HepG2 (cell line): ENCODE data around the gene CLCA2. TPM values are rescaled to one million over a fixed set of nuclear protein-coding genes. Genes with fewer than 3 reads are reported as not detected.

Experiments
- ATAC-seq: fragments of 200-7000 bp; cut with Tn5 transposase; 3 replicates; pipeline ENCODE4 v1.9.1; 2020; ENCODE audit warnings: mild to moderate bottlenecking, moderate library complexity
- BruUV-seq: library from RNA; stranded (reverse); fragments of 400-500 nt; replicated peaks from 2 replicates; lab custom pipeline; 2021; lab: Mats Ljungman, UMichigan
- CTCF ChIA-PET: fragments of 300-600 bp; formaldehyde crosslinking; extraction: SDS; loops from one replicate; lab custom pipeline; 2021; ENCODE audit warnings: low total read pairs, inconsistent platforms, low intra/inter-chr PET ratio; lab: Yijun Ruan, JAX
- POLR2A ChIA-PET: fragments of 350-600 bp; sonication (Branson Sonifier 250); formaldehyde crosslinking; loops from one replicate; lab custom pipeline; 2020; ENCODE audit warnings: antibody characterized with exemption, inconsistent platforms; lab: Yijun Ruan, JAX
- DNase-seq: peaks from one replicate; pipeline ENCODE4 v3.0.0-alpha.2; 2015; ENCODE audit warnings: low spot score
- FAIRE-seq: peaks from 3 replicates; lab custom pipeline; 2011; peaks lifted over from hg19 to GRCh38; lab: Jason Lieb, UNC
- H2AFZ ChIP-seq: one replicate; pipeline ENCODE4 v1.6.1; 2011; ENCODE audit warnings: low read length, inconsistent platforms
- H3K27ac ChIP-seq: fragments of 300-600 bp; 3 replicates; pipeline ENCODE4 v1.8.0; 2011; ENCODE audit warnings: mixed run types, mild to moderate bottlenecking, mixed read lengths, low read length, inconsistent platforms; ENCODE audit not compliant: insufficient read depth; ENCODE audit errors: extremely low read length
- H3K27me3 ChIP-seq, 2 experiments: fragments of 200-600 bp in 1 of 2; 2 replicates in 1 of 2; 3 replicates in 1 of 2; pipeline versions ENCODE4 v1.6.0 to v1.8.0; 2011; ENCODE audit warnings: low read length in 2 of 2, mild to moderate bottlenecking in 2 of 2, moderate library complexity in 2 of 2, inconsistent platforms in 1 of 2; ENCODE audit not compliant: insufficient read depth in 2 of 2, control insufficient read depth in 1 of 2
- H3K36me3 ChIP-seq, 2 experiments: fragments of 200-600 bp in 1 of 2; replicated peaks in 1 of 2; 2 replicates in 1 of 2; 3 replicates in 1 of 2; pipeline versions ENCODE4 v1.5.1 to v1.8.0; 2011; ENCODE audit warnings: low read length in 2 of 2, inconsistent platforms in 1 of 2; ENCODE audit not compliant: insufficient read depth in 2 of 2, control insufficient read depth in 1 of 2
- H3K4me1 ChIP-seq: 2 replicates; pipeline ENCODE4 v1.5.1; 2012; ENCODE audit warnings: low read length, inconsistent platforms; ENCODE audit not compliant: insufficient read depth
- H3K4me2 ChIP-seq: 2 replicates; pipeline ENCODE4 v1.6.0; 2011; ENCODE audit warnings: low read depth, low read length, inconsistent platforms
- H3K4me3 ChIP-seq, 3 experiments: fragments of 200-600 bp in 1 of 3; sonication (generic), shearing (Covaris generic) in 1 of 3; replicated peaks in 1 of 3; 2 replicates each; pipeline ENCODE4 v1.5.1; 2011 to 2016; ENCODE audit warnings: low read length in 3 of 3, inconsistent platforms in 2 of 3, low read depth in 2 of 3, mild to moderate bottlenecking in 2 of 3, control low read depth in 1 of 3, mixed read lengths in 1 of 3; ENCODE audit not compliant: insufficient read depth in 1 of 3
- H3K79me2 ChIP-seq: one replicate; pipeline ENCODE4 v1.6.1; 2011; ENCODE audit warnings: low read length, inconsistent platforms; ENCODE audit not compliant: insufficient read depth
- H3K9ac ChIP-seq: 2 replicates; pipeline ENCODE4 v1.6.0; 2011; ENCODE audit warnings: mild to moderate bottlenecking, low read depth, low read length, inconsistent platforms; ENCODE audit not compliant: insufficient read depth
- H3K9me3 ChIP-seq: 2 replicates; pipeline ENCODE4 v1.5.1; 2012; ENCODE audit warnings: mild to moderate bottlenecking, low read length
- H4K20me1 ChIP-seq: 2 replicates; pipeline ENCODE4 v1.6.0; 2011; ENCODE audit warnings: inconsistent platforms, mild to moderate bottlenecking, low read length, moderate library complexity; ENCODE audit not compliant: insufficient read depth
- EZH2 ChIP-seq: conservative IDR thresholded peaks from 2 replicates; pipeline ENCODE4 v1.6.1; 2012; ENCODE audit warnings: mild to moderate bottlenecking, low read depth, low read length, moderate library complexity
- PHB2 ChIP-seq: fragments of 450-650 bp; IDR thresholded peaks from 2 replicates; pipeline ENCODE4 v1.6.1; 2018; ENCODE audit not compliant: partially characterized antibody
- REXO4 ChIP-seq: sonication (generic); formaldehyde crosslinking; IDR thresholded peaks from 2 replicates; pipeline ENCODE4 v1.8.0; 2022; ENCODE audit warnings: missing genetic modification reagents, mild to moderate bottlenecking, borderline replicate concordance
- SETDB1 ChIP-seq: sonication (generic); formaldehyde crosslinking; IDR thresholded peaks from 2 replicates; pipeline ENCODE4 v1.5.1; 2020; ENCODE audit warnings: missing genetic modification reagents, mild to moderate bottlenecking, borderline replicate concordance
- ZNF607 ChIP-seq: sonication (generic); formaldehyde crosslinking; IDR thresholded peaks from 2 replicates; pipeline ENCODE4 v1.5.1; 2020; ENCODE audit warnings: missing genetic modification reagents, mild to moderate bottlenecking, borderline replicate concordance
- WGBS: methylation state at CpG from one replicate; pipeline ENCODE4 v1.1.6; 2017; ENCODE audit warnings: low lambda C conversion rate; 5-methylcytosine and 5-hydroxymethylcytosine counted together
- in situ Hi-C: cut with HindIII; loops from 2 replicates; pipeline ENCODE4 v1.10.0; 2017; ENCODE audit warnings: low pct_unique_long_range_greater_than_20kb; ENCODE audit not compliant: extremely low pct_ligation_motif_present
- intact Hi-C: fragments of 100-400 bp; cut with micrococcal nuclease; formaldehyde crosslinking; loops from one replicate; pipeline ENCODE4 v1.10.0; 2022; ENCODE audit not compliant: unreplicated experiment
- polyA plus RNA-seq, 8 experiments: library from polyadenylated mRNA; depleted of rRNA in 3 of 8; stranded (reverse) in 7 of 8; unstranded in 1 of 8; fragments of >200 nt; fragmentation: Illumina TruSeq in 4 of 8; extraction: Trizol in 4 of 8; gene quantifications; 2 replicates each; pipeline versions ENCODE4 v1.2.1 to v1.2.3, GENCODE V29; 2011 to 2016; ENCODE audit warnings: low read depth in 4 of 8, missing spikeins in 1 of 8, mixed read lengths in 1 of 8; ENCODE audit not compliant: insufficient read depth in 1 of 8
- total RNA-seq, 5 experiments: library from RNA; depleted of rRNA; stranded (reverse); fragments of >200 nt; fragmentation: Illumina TruSeq; extraction: Trizol; gene quantifications; 2 replicates each; pipeline ENCODE4 v1.2.3, GENCODE V29; 2016; ENCODE audit warnings: low read depth in 1 of 5
- TF ChIP-seq, protein P1 (sequence below): sonication (generic); formaldehyde crosslinking; IDR thresholded peaks from 2 replicates; pipeline ENCODE4 v1.8.0; 2022; ENCODE audit warnings: mild to moderate bottlenecking, missing genetic modification reagents, moderate library complexity
- TF ChIP-seq, protein P2 (sequence below): sonication (generic); formaldehyde crosslinking; IDR thresholded peaks from 2 replicates; pipeline ENCODE4 v1.5.0; 2020; ENCODE audit warnings: missing genetic modification reagents, mild to moderate bottlenecking, borderline replicate concordance
- TF ChIP-seq, protein P3 (sequence below): sonication (generic); formaldehyde crosslinking; IDR thresholded peaks from 2 replicates; pipeline ENCODE4 v1.5.1; 2020; ENCODE audit warnings: mild to moderate bottlenecking, missing genetic modification reagents

CLCA2 gene
- total and polyA plus RNA-seq, 2 of the 13 experiments (the other 11 are each of a cell fraction or from before 2014, with no cell fraction given), result not detected

DNA sequence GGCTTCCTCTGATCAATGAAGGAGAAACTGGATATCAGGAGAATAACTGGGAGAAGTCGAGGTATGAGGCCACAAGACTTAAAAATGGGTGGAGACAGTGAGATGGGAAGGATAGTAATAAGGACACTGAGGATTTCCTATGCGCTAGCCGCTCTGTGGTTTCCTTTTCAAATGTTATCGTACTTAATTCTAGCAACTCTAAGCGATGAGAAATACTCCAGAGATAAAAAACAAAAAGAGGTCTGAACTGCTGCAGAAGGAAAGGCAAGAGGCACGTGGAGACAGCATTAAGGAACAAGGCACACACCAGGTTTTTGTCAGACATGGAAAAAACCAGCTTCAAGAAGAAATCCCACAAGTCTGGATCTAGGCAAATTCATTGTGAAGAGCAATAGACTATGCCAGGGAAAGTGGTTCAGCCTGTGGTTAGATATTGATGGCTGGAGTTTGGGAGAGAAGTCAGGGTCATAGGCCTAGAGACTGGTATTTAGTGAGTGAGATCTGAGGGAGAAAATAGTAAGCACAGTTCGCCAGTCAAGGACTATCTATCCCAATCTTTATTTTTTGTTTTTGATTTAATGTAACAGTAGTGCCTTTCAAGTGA is 5.3 kb downstream of the CLCA2 start:
- H3K4me3 ChIP-seq, result no peak overlapping the region
- ChIA-PET POLR2A (no interaction called here), CTCF (no interaction called here)
- H3K4me2 ChIP-seq, result no peak overlapping the region
- H3K27ac ChIP-seq, result no peak overlapping the region
- TF ChIP-seq, protein P1, sequence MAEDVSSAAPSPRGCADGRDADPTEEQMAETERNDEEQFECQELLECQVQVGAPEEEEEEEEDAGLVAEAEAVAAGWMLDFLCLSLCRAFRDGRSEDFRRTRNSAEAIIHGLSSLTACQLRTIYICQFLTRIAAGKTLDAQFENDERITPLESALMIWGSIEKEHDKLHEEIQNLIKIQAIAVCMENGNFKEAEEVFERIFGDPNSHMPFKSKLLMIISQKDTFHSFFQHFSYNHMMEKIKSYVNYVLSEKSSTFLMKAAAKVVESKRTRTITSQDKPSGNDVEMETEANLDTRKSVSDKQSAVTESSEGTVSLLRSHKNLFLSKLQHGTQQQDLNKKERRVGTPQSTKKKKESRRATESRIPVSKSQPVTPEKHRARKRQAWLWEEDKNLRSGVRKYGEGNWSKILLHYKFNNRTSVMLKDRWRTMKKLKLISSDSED (CRISPR knock-in tag), result no peak
- no peak for TF ChIP-seq REXO4 (CRISPR knock-in tag)
- no peak for TF ChIP-seq PHB2
- TF ChIP-seq ZNF607, result no peak
- TF ChIP-seq, protein P2, sequence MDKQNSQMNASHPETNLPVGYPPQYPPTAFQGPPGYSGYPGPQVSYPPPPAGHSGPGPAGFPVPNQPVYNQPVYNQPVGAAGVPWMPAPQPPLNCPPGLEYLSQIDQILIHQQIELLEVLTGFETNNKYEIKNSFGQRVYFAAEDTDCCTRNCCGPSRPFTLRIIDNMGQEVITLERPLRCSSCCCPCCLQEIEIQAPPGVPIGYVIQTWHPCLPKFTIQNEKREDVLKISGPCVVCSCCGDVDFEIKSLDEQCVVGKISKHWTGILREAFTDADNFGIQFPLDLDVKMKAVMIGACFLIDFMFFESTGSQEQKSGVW (CRISPR knock-in tag), result no peak
- TF ChIP-seq EZH2, result no peak
- TF ChIP-seq, protein P3, sequence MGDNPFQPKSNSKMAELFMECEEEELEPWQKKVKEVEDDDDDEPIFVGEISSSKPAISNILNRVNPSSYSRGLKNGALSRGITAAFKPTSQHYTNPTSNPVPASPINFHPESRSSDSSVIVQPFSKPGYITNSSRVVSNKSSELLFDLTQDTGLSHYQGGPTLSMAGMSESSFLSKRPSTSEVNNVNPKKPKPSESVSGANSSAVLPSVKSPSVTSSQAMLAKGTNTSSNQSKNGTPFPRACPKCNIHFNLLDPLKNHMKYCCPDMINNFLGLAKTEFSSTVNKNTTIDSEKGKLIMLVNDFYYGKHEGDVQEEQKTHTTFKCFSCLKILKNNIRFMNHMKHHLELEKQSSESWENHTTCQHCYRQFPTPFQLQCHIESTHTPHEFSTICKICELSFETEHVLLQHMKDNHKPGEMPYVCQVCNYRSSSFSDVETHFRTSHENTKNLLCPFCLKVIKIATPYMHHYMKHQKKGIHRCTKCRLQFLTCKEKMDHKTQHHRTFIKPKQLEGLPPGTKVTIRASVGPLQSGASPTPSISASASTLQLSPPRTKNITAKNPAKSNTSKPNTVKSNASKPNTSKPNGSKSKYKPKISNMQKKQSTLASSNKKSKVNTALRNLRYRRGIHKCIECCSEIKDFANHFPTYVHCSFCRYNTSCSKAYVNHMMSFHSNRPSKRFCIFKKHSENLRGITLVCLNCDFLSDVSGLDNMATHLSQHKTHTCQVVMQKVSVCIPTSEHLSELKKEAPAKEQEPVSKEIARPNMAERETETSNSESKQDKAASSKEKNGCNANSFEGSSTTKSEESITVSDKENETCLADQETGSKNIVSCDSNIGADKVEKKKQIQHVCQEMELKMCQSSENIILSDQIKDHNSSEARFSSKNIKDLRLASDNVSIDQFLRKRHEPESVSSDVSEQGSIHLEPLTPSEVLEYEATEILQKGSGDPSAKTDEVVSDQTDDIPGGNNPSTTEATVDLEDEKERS, result no peak
- TF ChIP-seq SETDB1 (CRISPR knock-in tag), result no peak
- no peak overlapping the region for H3K9ac ChIP-seq
- ATAC-seq (no peak), DNase-seq (no peak), FAIRE-seq (no peak)
- no TSS peak for BruUV-seq
- intact Hi-C loops, result loop anchor here (2.0 kb wide), 1 partner anchor 74 kb away; no protein-coding TSS in a partner anchor
- no peaks in the 10 kb centered on the region for H3K4me1 ChIP-seq
- H3K9me3 ChIP-seq, result no peaks in the 10 kb centered on the region
- no peaks in the 10 kb centered on the region for H3K36me3 ChIP-seq
- in situ Hi-C loops, result no loop called here
- no peaks in the 10 kb centered on the region for H3K79me2 ChIP-seq
- no peaks in the 10 kb centered on the region; a peak in 1 of 5 replicates for H3K27me3 ChIP-seq
- 45% methylated on average over 7 of the region's 7 CpGs for WGBS
- no peak overlapping the region for H2AFZ ChIP-seq
- H4K20me1 ChIP-seq, result no peaks in the 10 kb centered on the region
